T-helper 17 cell (primary cell): ENCODE results near the gene C12orf57. TPM values are rescaled to one million over a fixed set of nuclear protein-coding genes. Genes with fewer than 3 reads are reported as not detected.
A peak's percentile ranks its signal among the peaks of the same experiment; 100 is the strongest.

Experiments used
- ATAC-seq: fragments of 150-1000 bp; cut with Tn5 transposase; 2 replicates; pipeline ENCODE4 v1.10.0; 2021; ENCODE audit warnings: mild to moderate bottlenecking, moderate library complexity
- DNase-seq, 3 donors: peaks; one replicate each; pipeline versions ENCODE4 v3.0.0 to v3.0.0-alpha.2; 2020 to 2021
- H3K9me3 ChIP-seq: one replicate; pipeline ENCODE4 v1.7.0; 2013; ENCODE audit warnings: low read length, mild to moderate bottlenecking; ENCODE audit not compliant: control insufficient read depth, poor library complexity, severe bottlenecking
- H3K27ac Mint-ChIP-seq: one replicate; pipeline ENCODE4 v1.8.0; 2022; ENCODE audit warnings: mild to moderate bottlenecking, moderate library complexity, mixed read lengths
- H3K27me3 Mint-ChIP-seq: one replicate; pipeline ENCODE4 v1.8.0; 2022; ENCODE audit warnings: mixed read lengths
- H3K36me3 Mint-ChIP-seq: one replicate; pipeline ENCODE4 v1.8.0; 2022; ENCODE audit warnings: low read depth, mixed read lengths
- H3K4me1 Mint-ChIP-seq: one replicate; pipeline ENCODE4 v1.8.0; 2022; ENCODE audit warnings: mild to moderate bottlenecking, mixed read lengths
- H3K4me3 Mint-ChIP-seq: one replicate; pipeline ENCODE4 v1.8.0; 2022; ENCODE audit warnings: mild to moderate bottlenecking, moderate library complexity, mixed read lengths
- total RNA-seq, 4 donors: library from RNA in 2 of 4; stranded (reverse) in 2 of 4; gene quantifications; one replicate each; pipeline ENCODE4 v1.2.3 and lab custom pipeline; 2022 to 2026

C12orf57 gene
- total RNA-seq, 2 donors from 2014 or later, result 192 to 226 TPM

- H3K9me3 ChIP-seq, result no peaks in the 10 kb centered on the region
- H3K27me3 Mint-ChIP-seq, result no peaks in the 10 kb centered on the region
- no peak for DNase-seq
- H3K36me3 Mint-ChIP-seq, result peaks cover 2% of the 10 kb centered on the region
- peak; percentile 1 for ATAC-seq
- H3K4me1 Mint-ChIP-seq, result peaks cover 33% of the 10 kb centered on the region
- H3K4me3 Mint-ChIP-seq, result peak overlapping the region; percentile 90
- peak overlapping the region; percentile 91 for H3K27ac Mint-ChIP-seq
Measured at GRCh38 chr12:6936636-6937480, 7.0 kb upstream of the C12orf57 start.

DNA sequence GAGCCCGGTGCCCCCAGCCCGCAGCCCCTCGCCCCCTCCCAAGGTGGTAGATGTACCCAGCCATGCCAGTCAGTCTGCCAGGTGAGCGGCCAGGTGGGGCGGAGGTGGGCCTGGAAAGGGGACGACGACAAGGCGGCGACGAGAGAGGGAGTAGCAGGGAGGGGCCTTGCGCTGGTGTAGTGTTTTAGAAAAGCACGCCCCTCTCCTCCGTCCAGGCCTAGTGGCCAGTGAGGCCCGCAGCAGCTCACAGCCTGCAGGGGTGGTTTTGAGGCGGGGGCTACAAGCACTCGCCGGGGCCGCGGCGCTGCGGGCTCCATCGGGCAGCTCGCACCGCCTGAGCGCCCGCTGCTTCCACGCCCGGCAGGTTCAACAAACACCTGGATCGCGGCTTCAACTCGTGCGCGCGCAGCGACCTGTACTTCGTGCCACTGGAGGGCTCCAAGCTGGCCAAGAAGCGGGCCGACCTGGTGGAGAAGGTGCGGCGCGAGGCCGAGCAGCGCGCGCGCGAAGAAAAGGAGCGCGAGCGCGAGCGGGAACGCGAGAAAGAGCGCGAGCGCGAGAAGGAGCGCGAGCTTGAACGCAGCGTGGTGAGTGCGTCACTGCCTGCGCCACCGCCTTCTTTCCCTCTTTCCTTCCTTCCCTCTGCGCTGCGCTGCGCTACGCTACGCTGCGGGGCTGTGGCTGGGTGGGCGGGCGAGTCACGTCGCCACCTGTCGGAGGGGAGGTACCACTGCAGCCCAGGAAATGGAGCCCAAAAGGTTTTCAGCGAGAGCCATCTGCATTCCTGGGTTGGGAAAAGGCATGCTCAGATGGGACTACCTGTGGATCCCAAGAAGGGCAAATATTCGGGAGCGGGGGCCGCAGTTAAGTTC, 6.1 kb upstream of the C12orf57 start:
- H3K4me1 Mint-ChIP-seq, result peaks cover 29% of the 10 kb centered on the region
- H3K27ac Mint-ChIP-seq, result peak overlapping the region; percentile 91
- peak overlapping the region; percentile 90 for H3K4me3 Mint-ChIP-seq
- peaks cover 2% of the 10 kb centered on the region for H3K36me3 Mint-ChIP-seq
- ATAC-seq (peak; percentile 95), DNase-seq (peak; percentile 88 to 91 (median 90))
- H3K9me3 ChIP-seq, result no peaks in the 10 kb centered on the region
- H3K27me3 Mint-ChIP-seq, result no peaks in the 10 kb centered on the region

DNA sequence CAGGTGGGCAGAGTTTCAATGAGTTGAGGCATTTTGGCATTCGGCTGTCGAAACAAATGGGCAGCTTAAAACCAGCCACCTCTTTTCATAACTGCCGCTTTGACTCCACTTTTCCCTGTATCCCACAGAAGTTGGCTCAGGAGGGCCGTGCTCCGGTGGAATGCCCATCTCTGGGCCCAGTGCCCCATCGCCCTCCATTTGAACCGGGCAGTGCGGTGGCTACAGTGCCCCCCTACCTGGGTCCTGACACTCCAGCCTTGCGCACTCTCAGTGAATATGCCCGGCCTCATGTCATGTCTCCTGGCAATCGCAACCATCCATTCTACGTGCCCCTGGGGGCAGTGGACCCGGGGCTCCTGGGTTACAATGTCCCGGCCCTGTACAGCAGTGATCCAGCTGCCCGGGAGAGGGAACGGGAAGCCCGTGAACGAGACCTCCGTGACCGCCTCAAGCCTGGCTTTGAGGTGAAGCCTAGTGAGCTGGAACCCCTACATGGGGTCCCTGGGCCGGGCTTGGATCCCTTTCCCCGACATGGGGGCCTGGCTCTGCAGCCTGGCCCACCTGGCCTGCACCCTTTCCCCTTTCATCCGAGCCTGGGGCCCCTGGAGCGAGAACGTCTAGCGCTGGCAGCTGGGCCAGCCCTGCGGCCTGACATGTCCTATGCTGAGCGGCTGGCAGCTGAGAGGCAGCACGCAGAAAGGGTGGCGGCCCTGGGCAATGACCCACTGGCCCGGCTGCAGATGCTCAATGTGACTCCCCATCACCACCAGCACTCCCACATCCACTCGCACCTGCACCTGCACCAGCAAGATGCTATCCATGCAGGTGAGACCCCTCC, 5.2 kb upstream of the C12orf57 start:
- DNase-seq, result no peak
- H3K4me3 Mint-ChIP-seq, result no peak overlapping the region
- no peak for ATAC-seq
- peaks cover 2% of the 10 kb centered on the region for H3K36me3 Mint-ChIP-seq
- peak overlapping the region; percentile 91 for H3K27ac Mint-ChIP-seq
- peaks cover 29% of the 10 kb centered on the region for H3K4me1 Mint-ChIP-seq
- H3K9me3 ChIP-seq, result no peaks in the 10 kb centered on the region
- H3K27me3 Mint-ChIP-seq, result no peaks in the 10 kb centered on the region

DNA sequence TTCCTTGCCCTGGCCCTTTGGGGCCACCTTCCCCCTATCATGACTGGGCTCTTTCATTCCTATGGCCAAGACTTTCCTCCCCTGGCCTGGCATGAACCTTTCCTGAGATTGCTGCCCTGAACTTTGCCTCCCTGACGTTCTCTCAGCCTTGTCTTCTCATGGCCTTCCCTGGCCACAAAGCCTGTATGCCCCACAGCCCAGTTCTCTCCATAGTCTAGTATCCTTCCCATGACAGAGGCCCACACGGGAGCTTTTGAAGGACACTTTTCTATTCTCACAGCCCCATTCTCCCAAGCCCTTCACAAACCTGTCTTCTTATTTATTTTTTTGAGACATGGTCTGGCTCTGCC, 4.7 kb upstream of the C12orf57 start:
- H3K36me3 Mint-ChIP-seq, result peaks cover 2% of the 10 kb centered on the region
- DNase-seq (no peak), ATAC-seq (no peak)
- H3K27me3 Mint-ChIP-seq, result no peaks in the 10 kb centered on the region
- H3K4me3 Mint-ChIP-seq, result no peak overlapping the region
- peaks cover 32% of the 10 kb centered on the region for H3K4me1 Mint-ChIP-seq
- H3K9me3 ChIP-seq, result no peaks in the 10 kb centered on the region
- peak overlapping the region; percentile 91 for H3K27ac Mint-ChIP-seq

- H3K9me3 ChIP-seq, result no peaks in the 10 kb centered on the region
- H3K27me3 Mint-ChIP-seq, result no peaks in the 10 kb centered on the region
- peak overlapping the region; percentile 98 for H3K27ac Mint-ChIP-seq
- no peak overlapping the region for H3K4me3 Mint-ChIP-seq
- ATAC-seq, result no peak
- peaks cover 2% of the 10 kb centered on the region for H3K36me3 Mint-ChIP-seq
- peaks cover 44% of the 10 kb centered on the region for H3K4me1 Mint-ChIP-seq
- no peak for DNase-seq
Measured at GRCh38 chr12:6941267-6941666, 2.6 kb upstream of the C12orf57 start.

DNA sequence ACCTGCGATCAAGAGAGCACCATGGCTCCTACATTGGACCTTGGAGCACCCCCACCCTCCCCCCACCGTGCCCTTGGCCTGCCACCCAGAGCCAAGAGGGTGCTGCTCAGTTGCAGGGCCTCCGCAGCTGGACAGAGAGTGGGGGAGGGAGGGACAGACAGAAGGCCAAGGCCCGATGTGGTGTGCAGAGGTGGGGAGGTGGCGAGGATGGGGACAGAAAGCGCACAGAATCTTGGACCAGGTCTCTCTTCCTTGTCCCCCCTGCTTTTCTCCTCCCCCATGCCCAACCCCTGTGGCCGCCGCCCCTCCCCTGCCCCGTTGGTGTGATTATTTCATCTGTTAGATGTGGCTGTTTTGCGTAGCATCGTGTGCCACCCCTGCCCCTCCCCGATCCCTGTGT, 2.0 kb upstream of the C12orf57 start:
- ATAC-seq, result no peak
- Mint-ChIP-seq H3K4me1 (peaks cover 44% of the 10 kb centered on the region), H3K36me3 (peaks cover 3% of the 10 kb centered on the region), H3K4me3 (no peak overlapping the region), H3K27ac (peak overlapping the region; percentile 98), H3K27me3 (no peaks in the 10 kb centered on the region)
- no peak for DNase-seq
- H3K9me3 ChIP-seq, result no peaks in the 10 kb centered on the region

DNA sequence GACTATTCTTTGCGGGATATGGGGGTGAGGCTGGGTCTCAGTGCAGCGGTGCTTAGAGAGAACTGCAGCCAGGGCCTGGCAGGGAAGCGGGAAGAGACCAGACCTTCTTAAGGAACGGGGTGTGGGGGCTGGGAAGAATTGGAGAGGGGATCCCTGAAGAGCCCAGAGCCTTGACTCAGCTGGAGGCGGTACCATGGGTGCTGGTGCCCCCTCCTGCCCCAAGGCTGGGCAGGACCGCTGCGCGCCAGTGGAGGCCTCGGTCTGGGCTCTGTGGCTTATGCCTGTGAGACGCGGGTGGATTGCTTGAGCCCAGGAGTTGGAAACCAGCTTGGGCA, 1.5 kb upstream of the C12orf57 start:
- Mint-ChIP-seq H3K27me3 (no peaks in the 10 kb centered on the region), H3K36me3 (peaks cover 5% of the 10 kb centered on the region), H3K4me1 (peaks cover 46% of the 10 kb centered on the region), H3K27ac (peak overlapping the region; percentile 98), H3K4me3 (no peak overlapping the region)
- DNase-seq (no peak), ATAC-seq (no peak)
- no peaks in the 10 kb centered on the region for H3K9me3 ChIP-seq

- DNase-seq, result peak; percentile 56 to 69 (median 67)
- H3K27ac Mint-ChIP-seq, result peak overlapping the region; percentile 98
Measured at GRCh38 chr12:6943389-6943721, 467 bp upstream of the C12orf57 start.

GRCh38 chr12:6944381-6945186, 762 bp downstream of the C12orf57 start:
- peak overlapping the region; percentile 99 for H3K4me3 Mint-ChIP-seq
- peaks cover 60% of the 10 kb centered on the region for H3K4me1 Mint-ChIP-seq
- DNase-seq, result peak; percentile 74 to 76 (median 76)
- H3K36me3 Mint-ChIP-seq, result peaks cover 5% of the 10 kb centered on the region
- H3K27me3 Mint-ChIP-seq, result no peaks in the 10 kb centered on the region
- ATAC-seq, result peak; percentile 57
- peak overlapping the region; percentile 98 for H3K27ac Mint-ChIP-seq
- no peaks in the 10 kb centered on the region for H3K9me3 ChIP-seq

More at GRCh38 chr12:6943389-6943721, 467 bp upstream of the C12orf57 start:
- Mint-ChIP-seq H3K36me3 (peaks cover 5% of the 10 kb centered on the region), H3K27me3 (no peaks in the 10 kb centered on the region), H3K4me3 (peak overlapping the region; percentile 99), H3K4me1 (peaks cover 52% of the 10 kb centered on the region)
- ATAC-seq, result peak; percentile 72
- no peaks in the 10 kb centered on the region for H3K9me3 ChIP-seq

DNA sequence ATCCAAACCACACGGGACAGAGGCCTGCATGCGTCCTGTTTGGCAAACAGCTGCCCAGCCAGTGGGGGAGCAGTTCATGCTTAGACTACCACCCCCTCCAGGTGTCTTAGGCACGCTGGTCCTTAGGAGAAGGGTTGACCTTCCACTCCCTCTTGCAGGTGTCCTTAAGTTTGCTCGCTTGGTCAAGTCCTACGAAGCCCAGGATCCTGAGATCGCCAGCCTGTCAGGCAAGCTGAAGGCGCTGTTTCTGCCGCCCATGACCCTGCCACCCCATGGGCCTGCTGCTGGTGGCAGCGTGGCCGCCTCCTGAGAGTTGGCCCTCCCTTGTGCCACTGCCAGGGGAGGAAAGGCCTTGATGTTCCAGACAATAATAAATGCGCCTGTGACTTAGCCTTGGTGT, 1.8 kb downstream of the C12orf57 start:
- H3K4me1 Mint-ChIP-seq, result peaks cover 68% of the 10 kb centered on the region
- ATAC-seq (no peak), DNase-seq (no peak)
- H3K4me3 Mint-ChIP-seq, result peak overlapping the region; percentile 99
- H3K36me3 Mint-ChIP-seq, result peaks cover 3% of the 10 kb centered on the region
- no peaks in the 10 kb centered on the region for H3K27me3 Mint-ChIP-seq
- H3K27ac Mint-ChIP-seq, result peak overlapping the region; percentile 98
- H3K9me3 ChIP-seq, result no peaks in the 10 kb centered on the region

DNA sequence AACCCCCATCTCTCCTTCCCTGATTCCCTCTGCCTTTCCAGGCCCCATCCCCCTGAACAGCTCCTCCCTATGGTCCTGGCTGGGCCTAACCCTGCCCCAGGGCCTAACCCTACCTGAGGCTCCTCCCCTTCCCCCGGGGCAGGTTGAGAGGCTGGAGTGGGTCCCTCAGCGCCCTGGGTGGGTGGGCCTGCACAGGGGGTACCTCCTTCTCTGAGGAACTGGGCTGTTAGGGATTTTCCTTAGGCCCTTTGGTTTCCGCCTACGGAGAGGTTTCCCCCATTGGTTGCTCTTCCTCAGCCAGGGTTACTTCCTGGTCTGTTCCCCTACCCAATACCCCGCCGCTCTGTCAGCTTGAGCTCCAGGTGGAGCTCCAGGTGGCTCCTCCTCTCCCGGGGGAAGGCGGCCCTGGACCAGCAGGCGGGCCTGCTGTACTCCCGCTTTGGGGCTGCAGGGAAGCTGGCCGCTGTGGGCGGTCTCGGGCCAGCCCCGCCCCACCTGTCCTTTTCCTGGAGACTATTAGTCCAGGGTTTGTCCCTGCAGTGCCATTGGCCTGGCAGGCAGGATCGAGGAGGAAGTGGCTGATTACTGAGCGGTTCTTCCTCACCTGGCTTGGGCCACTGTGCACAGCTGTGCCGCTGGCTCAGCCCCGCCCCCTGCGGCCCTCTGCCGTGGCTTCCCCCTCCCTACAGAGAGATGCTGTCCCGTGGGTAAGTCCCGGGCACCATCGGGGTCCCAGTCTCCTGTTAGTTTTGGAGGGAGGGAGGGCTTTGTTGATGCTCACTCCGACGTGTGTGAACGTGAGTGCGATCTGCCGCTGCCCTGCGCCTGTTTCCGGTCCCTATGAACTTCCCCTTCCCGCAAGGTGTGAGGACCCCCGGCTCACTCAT, 2.5 kb downstream of the C12orf57 start:
- peak overlapping the region; percentile 99 for H3K4me3 Mint-ChIP-seq
- peaks cover 3% of the 10 kb centered on the region for H3K36me3 Mint-ChIP-seq
- H3K9me3 ChIP-seq, result no peaks in the 10 kb centered on the region
- peaks cover 71% of the 10 kb centered on the region for H3K4me1 Mint-ChIP-seq
- H3K27me3 Mint-ChIP-seq, result no peaks in the 10 kb centered on the region
- ATAC-seq (peak; percentile 15), DNase-seq (peak in 2 of 3 donors; percentile 65 to 73)
- H3K27ac Mint-ChIP-seq, result peak overlapping the region; percentile 98
